Measurements from ENCODE around the gene TENM3. TPM values are rescaled to one million over a fixed set of nuclear protein-coding genes. Genes with fewer than 3 reads are reported as not detected.

TENM3 gene
- total RNA-seq, 1 donor from 2014 or later: 40.4 TPM

DNA sequence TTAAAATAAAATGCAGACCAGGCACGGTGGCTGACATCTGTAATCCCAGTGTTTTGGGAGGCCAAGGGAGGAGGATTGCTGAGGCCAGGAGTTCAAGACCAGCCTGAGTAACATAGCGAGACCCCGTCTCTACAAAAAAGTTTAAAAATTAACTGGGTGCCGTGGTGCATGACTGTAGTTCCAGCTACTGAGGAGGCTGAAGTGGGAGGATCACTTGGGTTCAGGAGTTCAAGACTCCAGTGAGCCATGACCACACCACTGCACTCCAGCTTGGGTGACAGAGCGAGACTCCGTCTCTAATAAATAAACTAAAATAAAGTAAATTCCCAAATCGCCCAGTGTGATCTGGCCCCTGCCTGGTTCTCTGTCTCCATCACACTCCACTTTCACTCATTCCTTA is 43.7 kb downstream of the TENM3 start:
- no peak overlapping the region for H3K4me3 Mint-ChIP-seq (ENCODE audit: low read depth)
- H3K9me3 Mint-ChIP-seq (ENCODE audit: low read depth): no peaks in the 10 kb centered on the region
- no peaks in the 10 kb centered on the region for H3K36me3 Mint-ChIP-seq (ENCODE audit: insufficient read depth)
- no peaks in the 10 kb centered on the region for H3K4me1 Mint-ChIP-seq (ENCODE audit: low read depth)
- no peak for DNase-seq (ENCODE audit: low spot score, unreplicated experiment)
- H3K27me3 Mint-ChIP-seq: peaks cover 12% of the 10 kb centered on the region
- no peak overlapping the region for H3K27ac Mint-ChIP-seq
- TF ChIP-seq, protein P1, sequence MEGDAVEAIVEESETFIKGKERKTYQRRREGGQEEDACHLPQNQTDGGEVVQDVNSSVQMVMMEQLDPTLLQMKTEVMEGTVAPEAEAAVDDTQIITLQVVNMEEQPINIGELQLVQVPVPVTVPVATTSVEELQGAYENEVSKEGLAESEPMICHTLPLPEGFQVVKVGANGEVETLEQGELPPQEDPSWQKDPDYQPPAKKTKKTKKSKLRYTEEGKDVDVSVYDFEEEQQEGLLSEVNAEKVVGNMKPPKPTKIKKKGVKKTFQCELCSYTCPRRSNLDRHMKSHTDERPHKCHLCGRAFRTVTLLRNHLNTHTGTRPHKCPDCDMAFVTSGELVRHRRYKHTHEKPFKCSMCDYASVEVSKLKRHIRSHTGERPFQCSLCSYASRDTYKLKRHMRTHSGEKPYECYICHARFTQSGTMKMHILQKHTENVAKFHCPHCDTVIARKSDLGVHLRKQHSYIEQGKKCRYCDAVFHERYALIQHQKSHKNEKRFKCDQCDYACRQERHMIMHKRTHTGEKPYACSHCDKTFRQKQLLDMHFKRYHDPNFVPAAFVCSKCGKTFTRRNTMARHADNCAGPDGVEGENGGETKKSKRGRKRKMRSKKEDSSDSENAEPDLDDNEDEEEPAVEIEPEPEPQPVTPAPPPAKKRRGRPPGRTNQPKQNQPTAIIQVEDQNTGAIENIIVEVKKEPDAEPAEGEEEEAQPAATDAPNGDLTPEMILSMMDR (IDR thresholded peaks at IDR 0.05; ENCODE audit: unreplicated experiment): no peak

DNA sequence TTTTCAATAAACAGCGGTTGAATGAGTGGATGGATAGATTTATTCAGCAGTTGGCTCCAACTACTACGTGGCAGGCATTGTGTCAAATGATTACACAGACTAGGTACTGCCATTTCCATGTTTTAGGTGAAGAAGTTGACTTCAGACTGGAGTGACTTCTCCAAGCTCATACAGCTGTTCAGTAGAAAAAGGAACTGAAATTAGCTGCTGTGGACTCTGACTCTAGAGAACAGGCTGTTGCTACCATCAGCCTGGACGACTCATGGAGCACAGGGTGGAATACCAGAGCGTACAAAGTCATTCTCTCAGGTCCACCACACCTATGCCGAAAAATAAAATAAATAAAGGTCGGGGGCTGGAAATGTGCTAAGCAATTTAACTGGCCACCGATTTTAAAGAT is 45.3 kb downstream of the TENM3 start:
- DNase-seq (ENCODE audit: low spot score, unreplicated experiment): no peak
- Mint-ChIP-seq H3K4me1 (ENCODE audit: low read depth) (no peaks in the 10 kb centered on the region), H3K36me3 (ENCODE audit: insufficient read depth) (no peaks in the 10 kb centered on the region), H3K4me3 (ENCODE audit: low read depth) (no peak overlapping the region), H3K27me3 (peaks cover 11% of the 10 kb centered on the region), H3K27ac (no peak overlapping the region), H3K9me3 (ENCODE audit: low read depth) (no peaks in the 10 kb centered on the region)
- TF ChIP-seq, protein P1 (IDR thresholded peaks at IDR 0.05; ENCODE audit: unreplicated experiment): no peak

DNA sequence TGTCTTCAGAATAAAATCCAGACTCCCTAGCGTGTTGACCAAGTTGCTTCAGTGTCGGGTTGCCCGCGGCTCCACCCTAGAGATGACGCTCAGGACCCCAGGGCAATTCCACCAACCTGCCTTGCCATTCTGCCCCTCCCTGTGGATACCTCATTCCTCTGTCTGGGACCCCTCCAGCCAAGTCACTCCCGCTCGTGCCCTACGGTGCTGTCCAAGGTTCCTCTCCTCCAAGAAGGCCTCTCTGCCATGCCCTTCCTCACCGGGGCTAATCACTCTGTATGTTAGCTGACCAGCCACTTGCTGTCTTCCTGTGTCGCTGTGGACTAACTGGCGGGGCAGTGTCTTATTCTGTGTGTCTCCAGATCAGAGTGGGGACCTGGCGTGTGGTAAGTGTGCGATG is 46.6 kb downstream of the TENM3 start:
- H3K4me1 Mint-ChIP-seq (ENCODE audit: low read depth): no peaks in the 10 kb centered on the region
- peaks cover 7% of the 10 kb centered on the region for H3K27me3 Mint-ChIP-seq
- H3K4me3 Mint-ChIP-seq (ENCODE audit: low read depth): no peak overlapping the region
- H3K36me3 Mint-ChIP-seq (ENCODE audit: insufficient read depth): no peaks in the 10 kb centered on the region
- no peak overlapping the region for H3K27ac Mint-ChIP-seq
- no peaks in the 10 kb centered on the region for H3K9me3 Mint-ChIP-seq (ENCODE audit: low read depth)
- DNase-seq (ENCODE audit: low spot score, unreplicated experiment): no peak
- TF ChIP-seq, protein P1 (IDR thresholded peaks at IDR 0.05; ENCODE audit: unreplicated experiment): no peak

DNA sequence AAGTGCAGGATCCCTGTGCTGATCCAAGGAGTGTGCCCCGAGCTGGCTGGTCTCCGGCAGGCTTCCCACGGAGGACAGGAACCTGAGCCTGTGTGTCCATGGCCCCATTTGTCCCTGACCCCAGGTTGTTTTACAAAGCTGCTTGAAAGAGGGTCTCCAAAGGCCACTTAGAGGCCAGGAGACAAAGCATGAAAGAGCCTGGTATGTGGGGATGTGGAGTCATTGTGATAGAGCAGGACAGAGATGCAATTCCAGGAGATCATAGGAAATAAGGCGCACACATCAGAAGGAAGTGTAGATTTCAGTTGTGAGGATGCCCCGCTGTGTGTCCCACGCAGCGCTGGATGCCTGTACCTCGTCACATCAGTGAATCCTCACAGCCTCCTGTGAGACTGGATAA is 48.0 kb downstream of the TENM3 start:
- H3K36me3 Mint-ChIP-seq (ENCODE audit: insufficient read depth): no peaks in the 10 kb centered on the region

DNA sequence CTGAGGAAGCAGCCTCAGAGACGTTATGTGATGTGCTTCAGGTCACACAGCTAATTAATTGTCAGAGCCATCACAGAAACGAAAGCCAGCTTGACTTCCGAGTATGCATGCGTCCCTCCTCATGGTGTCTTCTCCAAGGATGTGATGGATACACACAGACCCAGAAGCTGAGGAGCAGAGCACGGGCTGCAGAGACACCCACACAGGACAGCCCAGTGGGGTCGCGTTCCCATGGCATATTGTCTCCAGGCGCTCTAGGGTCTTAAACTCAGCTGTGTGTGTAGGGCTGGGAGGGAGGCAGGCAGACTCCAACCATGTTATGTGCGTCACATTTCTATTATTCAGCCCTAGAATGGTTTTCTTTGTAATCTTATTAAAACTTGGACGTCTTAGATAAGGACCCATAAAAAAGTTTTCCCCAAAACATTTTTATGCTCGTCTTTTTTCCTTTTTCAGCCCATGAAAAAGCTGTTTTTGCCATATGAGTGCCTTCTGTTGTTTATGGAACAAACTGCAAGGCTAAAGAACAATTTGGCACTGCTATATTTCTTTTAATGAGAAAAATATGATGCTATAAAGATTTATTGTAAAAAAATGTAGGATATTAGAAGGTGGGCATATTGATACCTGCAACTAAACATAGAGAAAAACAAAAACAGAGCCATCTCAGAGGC is 48.5 kb downstream of the TENM3 start:
- Mint-ChIP-seq H3K27ac (no peak overlapping the region), H3K36me3 (ENCODE audit: insufficient read depth) (no peaks in the 10 kb centered on the region), H3K4me1 (ENCODE audit: low read depth) (no peaks in the 10 kb centered on the region)

More for the DNA sequence above, 48.0 kb downstream of the TENM3 start:
- TF ChIP-seq, protein P1 (IDR thresholded peaks at IDR 0.05; ENCODE audit: unreplicated experiment): no peak
- H3K27me3 Mint-ChIP-seq: peaks cover under 1% of the 10 kb centered on the region
- no peaks in the 10 kb centered on the region for H3K9me3 Mint-ChIP-seq (ENCODE audit: low read depth)
- no peak overlapping the region for H3K4me3 Mint-ChIP-seq (ENCODE audit: low read depth)
- no peak overlapping the region for H3K27ac Mint-ChIP-seq
- no peak for DNase-seq (ENCODE audit: low spot score, unreplicated experiment)
- no peaks in the 10 kb centered on the region for H3K4me1 Mint-ChIP-seq (ENCODE audit: low read depth)

More for the DNA sequence above, 48.5 kb downstream of the TENM3 start:
- Mint-ChIP-seq H3K9me3 (ENCODE audit: low read depth) (no peaks in the 10 kb centered on the region), H3K4me3 (ENCODE audit: low read depth) (no peak overlapping the region), H3K27me3 (no peaks in the 10 kb centered on the region)
- no peak for DNase-seq (ENCODE audit: low spot score, unreplicated experiment)
- TF ChIP-seq, protein P1 (IDR thresholded peaks at IDR 0.05; ENCODE audit: unreplicated experiment): no peak

All from progenitor cell of endocrine pancreas (in vitro differentiated cells).